Stimulated activated CD4-positive, alpha-beta T cell treated with anti-CD3 and anti-CD28 coated beads, Interleukin-4, amount 100 ng/mL, for 24 hours (primary cell): ENCODE data around the gene DNAH7.

Experiments
- DNase-seq: peaks from one replicate; pipeline ENCODE4 v3.0.0-alpha.2; 2020

The DNAH7 gene

GRCh38 chr2:195857132-195857531, 211.5 kb downstream of the DNAH7 start:
- DNase-seq = no peak

GRCh38 chr2:195850764-195851163, 217.9 kb downstream of the DNAH7 start:
- no peak for DNase-seq

GRCh38 chr2:195848119-195848899, 220.3 kb downstream of the DNAH7 start:
- DNase-seq = no peak

- no peak for DNase-seq
Measured at GRCh38 chr2:195842932-195843331, 225.7 kb downstream of the DNAH7 start.

GRCh38 chr2:195838002-195838401, 230.6 kb downstream of the DNAH7 start:
- no peak for DNase-seq

GRCh38 chr2:195836002-195836401, 232.6 kb downstream of the DNAH7 start:
- no peak for DNase-seq

GRCh38 chr2:195834836-195835235, 233.8 kb downstream of the DNAH7 start:
- no peak for DNase-seq

GRCh38 chr2:195830968-195831950, 237.4 kb downstream of the DNAH7 start:
- no peak for DNase-seq

- no peak for DNase-seq
Measured at GRCh38 chr2:195824478-195824877, 244.2 kb downstream of the DNAH7 start.

GRCh38 chr2:195823206-195823605, 245.4 kb downstream of the DNAH7 start:
- no peak for DNase-seq

- DNase-seq = no peak
Measured at GRCh38 chr2:195821566-195821932, 247.1 kb downstream of the DNAH7 start.

GRCh38 chr2:195820867-195821565, 247.6 kb downstream of the DNAH7 start:
- DNase-seq = no peak

- no peak for DNase-seq
Measured at GRCh38 chr2:195820373-195820772, 248.3 kb downstream of the DNAH7 start.

- no peak for DNase-seq
Measured at GRCh38 chr2:195819276-195819675, 249.4 kb downstream of the DNAH7 start.

- DNase-seq = no peak
Measured at GRCh38 chr2:195818526-195818925, 250.1 kb downstream of the DNAH7 start.

- no peak for DNase-seq
Measured at GRCh38 chr2:195818106-195818505, 250.5 kb downstream of the DNAH7 start.

- DNase-seq = no peak
Measured at GRCh38 chr2:195815083-195815482, 253.6 kb downstream of the DNAH7 start.

- no peak for DNase-seq
Measured at GRCh38 chr2:195813421-195813820, 255.2 kb downstream of the DNAH7 start.

GRCh38 chr2:195810340-195811098, 258.1 kb downstream of the DNAH7 start:
- DNase-seq = no peak

- no peak for DNase-seq
Measured at GRCh38 chr2:195808189-195808588, 260.4 kb downstream of the DNAH7 start.

GRCh38 chr2:195805283-195805976, 263.2 kb downstream of the DNAH7 start:
- DNase-seq = no peak

- DNase-seq = no peak
Measured at GRCh38 chr2:195795879-195796278, 272.8 kb downstream of the DNAH7 start.
